Fibroblast of mammary gland (primary cell): ENCODE data around the gene C10orf120.

Source experiments
- DNase-seq: peaks from one replicate; pipeline ENCODE4 v3.0.0-alpha.2; 2010; ENCODE audit warnings: low read depth
- H3K4me3 ChIP-seq: 2 replicates; pipeline ENCODE4 v1.5.1; 2011; ENCODE audit warnings: low read depth, mild to moderate bottlenecking, low read length, moderate library complexity; ENCODE audit not compliant: control insufficient read depth
- TF ChIP-seq, protein P1 (sequence below): conservative IDR thresholded peaks from 2 replicates; pipeline ENCODE4 v1.5.1; 2011; ENCODE audit warnings: low read depth, low read length, inconsistent platforms; ENCODE audit not compliant: control insufficient read depth, insufficient read depth

C10orf120 gene

DNA sequence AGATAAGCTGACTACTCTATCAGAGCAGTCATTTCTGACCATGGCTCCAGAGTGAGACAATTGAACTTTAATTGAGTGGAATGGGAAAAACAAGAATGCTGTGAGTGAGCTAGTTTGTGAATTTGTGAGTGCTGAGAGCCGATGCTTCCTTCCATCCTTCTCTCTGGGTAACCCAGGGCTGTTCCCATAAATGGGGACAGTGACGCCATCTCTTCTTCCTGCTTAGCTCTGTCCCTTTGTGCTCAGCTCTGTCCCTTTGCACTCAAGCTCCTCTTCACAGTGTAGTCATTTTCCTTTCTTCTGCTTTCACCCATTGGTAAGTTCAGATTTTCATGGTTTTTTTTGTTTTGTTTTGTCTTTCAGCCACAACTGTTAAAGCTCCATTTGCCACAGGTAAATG, 24.4 kb downstream of the C10orf120 start:
- TF ChIP-seq, protein P1, sequence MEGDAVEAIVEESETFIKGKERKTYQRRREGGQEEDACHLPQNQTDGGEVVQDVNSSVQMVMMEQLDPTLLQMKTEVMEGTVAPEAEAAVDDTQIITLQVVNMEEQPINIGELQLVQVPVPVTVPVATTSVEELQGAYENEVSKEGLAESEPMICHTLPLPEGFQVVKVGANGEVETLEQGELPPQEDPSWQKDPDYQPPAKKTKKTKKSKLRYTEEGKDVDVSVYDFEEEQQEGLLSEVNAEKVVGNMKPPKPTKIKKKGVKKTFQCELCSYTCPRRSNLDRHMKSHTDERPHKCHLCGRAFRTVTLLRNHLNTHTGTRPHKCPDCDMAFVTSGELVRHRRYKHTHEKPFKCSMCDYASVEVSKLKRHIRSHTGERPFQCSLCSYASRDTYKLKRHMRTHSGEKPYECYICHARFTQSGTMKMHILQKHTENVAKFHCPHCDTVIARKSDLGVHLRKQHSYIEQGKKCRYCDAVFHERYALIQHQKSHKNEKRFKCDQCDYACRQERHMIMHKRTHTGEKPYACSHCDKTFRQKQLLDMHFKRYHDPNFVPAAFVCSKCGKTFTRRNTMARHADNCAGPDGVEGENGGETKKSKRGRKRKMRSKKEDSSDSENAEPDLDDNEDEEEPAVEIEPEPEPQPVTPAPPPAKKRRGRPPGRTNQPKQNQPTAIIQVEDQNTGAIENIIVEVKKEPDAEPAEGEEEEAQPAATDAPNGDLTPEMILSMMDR: no peak
- DNase-seq: no peak
- no peak overlapping the region for H3K4me3 ChIP-seq

DNA sequence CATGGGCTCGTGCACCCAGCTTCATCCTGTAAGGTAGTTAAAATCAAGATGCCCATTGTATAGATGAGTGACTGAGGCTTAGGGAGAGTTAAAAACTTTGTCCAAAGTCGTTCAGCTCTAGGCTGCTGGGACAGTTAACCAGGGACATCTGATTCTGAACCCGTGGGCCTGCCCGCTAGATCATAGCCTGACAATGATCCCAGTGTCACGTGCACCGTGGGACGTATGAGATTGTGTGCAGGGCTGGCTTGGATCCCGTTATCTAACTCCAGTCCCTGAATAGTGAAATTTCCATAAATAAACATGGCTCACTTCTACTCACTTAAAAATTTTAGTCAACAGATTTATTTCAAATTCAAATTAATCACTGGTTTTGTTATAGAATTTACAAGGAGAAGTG, 24.9 kb downstream of the C10orf120 start:
- DNase-seq: no peak
- no peak overlapping the region for H3K4me3 ChIP-seq
- TF ChIP-seq, protein P1: no peak

DNA sequence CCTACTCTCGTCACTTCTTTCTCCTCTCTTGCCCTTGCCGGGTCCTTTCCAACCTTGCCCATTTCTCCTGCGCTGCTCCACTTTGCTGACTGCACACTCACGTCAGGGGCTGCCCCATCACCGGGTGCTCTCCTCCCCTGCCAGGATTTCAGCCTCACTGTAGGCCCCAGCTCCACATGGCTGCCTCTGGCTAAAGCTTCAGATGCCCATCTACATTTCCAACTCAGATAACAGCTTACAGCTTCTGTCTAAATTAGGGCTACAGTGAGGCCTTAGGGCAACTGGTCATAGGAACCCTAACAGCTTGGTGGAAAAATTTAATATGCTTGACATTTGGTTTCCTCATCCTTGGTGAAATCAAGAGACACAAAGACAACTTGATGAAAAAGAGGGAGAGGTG, 25.9 kb downstream of the C10orf120 start:
- no peak overlapping the region for H3K4me3 ChIP-seq
- no peak for DNase-seq
- TF ChIP-seq, protein P1: no peak

DNA sequence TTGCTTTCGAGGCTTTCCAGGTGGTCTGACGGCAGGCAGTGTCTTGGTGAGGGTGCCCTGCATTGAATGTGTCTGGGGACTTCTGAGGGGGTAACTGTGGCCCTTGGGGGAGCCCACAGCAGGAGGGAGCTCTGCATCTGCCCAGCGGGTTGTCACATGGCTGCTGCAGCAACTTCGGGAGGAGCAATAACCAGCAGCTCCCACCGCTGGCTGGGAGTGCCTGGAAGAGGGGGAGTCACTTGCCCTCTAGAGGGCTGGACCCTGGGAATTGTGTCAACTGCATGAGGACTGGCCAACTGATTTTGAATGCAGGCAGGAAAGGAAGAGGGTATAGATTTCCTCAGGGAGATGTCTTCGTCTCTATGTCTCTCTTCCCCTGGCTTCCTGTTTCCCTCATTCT, 26.4 kb downstream of the C10orf120 start:
- TF ChIP-seq, protein P1: no peak
- no peak overlapping the region for H3K4me3 ChIP-seq
- DNase-seq: no peak

DNA sequence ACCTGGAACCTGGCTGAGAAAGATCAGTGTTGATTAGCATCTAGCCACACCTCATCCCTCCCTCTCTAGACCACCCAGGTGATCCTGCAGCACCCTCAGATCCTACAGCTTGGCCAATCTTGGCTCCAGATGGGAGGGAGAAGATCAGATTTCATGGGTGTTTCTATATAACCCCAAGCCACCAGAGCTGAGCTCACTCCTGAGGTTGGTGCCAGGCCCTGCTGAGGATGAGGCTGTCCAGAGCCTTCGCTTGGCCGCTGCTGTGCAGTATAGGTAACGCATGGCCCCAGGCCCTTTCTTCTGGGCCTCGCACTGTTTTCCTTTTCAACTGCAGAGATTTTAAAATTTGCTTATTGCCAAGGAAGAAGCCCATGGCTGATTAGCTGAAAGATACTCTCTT, 27.0 kb downstream of the C10orf120 start:
- H3K4me3 ChIP-seq: no peak overlapping the region

DNA sequence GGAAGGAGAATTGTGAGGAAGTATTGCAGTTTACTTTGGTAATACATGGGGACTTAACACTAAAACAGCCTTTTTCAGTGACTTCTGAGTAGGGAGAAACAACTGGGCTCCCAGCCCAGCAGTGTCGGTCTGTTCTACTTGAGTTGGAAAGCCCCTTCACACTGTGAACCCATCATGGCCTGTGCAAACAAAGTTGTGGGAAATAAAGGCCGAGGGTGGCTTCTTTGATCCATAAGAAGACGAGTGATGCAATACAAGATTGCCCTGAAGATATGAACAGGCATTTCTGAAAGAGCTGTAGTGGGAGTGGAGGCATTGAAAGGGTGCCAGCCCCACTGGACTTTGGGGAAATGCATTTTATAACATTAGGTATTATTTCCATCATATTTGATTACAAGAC, 28.3 kb downstream of the C10orf120 start:
- no peak overlapping the region for H3K4me3 ChIP-seq
- TF ChIP-seq, protein P1: no peak
- no peak for DNase-seq

More for the DNA sequence above, 27.0 kb downstream of the C10orf120 start:
- TF ChIP-seq, protein P1: no peak
- DNase-seq: no peak

DNA sequence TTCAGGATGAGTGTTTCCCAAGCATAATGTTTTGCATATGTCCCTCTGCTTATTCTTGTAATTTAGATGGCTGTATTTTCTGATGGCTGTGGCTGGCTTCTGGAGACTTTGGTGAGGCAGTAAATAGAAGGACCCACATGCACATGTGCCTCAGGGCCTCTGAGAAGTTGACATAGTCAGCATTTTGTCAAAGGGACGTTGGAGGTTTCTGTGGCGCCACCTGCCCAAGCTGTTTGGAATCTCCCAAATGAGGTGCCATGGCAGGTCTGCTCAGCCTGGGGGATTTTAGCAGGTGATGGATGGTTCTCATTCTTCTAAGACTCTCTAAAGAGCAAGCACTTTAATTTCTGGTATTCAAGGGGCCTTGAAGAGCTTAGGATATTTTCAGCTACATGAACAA, 29.8 kb downstream of the C10orf120 start:
- TF ChIP-seq, protein P1: no peak
- no peak overlapping the region for H3K4me3 ChIP-seq
- no peak for DNase-seq
